HG03097 (cell line): Measurements from ENCODE around the gene PRSS57.

Experiments
- ATAC-seq: cut with Tn5 transposase; IDR thresholded peaks from one replicate; pipeline ENCODE4 v1.9.1; 2021; ENCODE audit not compliant: unreplicated experiment, low FRiP score

PRSS57 gene

DNA sequence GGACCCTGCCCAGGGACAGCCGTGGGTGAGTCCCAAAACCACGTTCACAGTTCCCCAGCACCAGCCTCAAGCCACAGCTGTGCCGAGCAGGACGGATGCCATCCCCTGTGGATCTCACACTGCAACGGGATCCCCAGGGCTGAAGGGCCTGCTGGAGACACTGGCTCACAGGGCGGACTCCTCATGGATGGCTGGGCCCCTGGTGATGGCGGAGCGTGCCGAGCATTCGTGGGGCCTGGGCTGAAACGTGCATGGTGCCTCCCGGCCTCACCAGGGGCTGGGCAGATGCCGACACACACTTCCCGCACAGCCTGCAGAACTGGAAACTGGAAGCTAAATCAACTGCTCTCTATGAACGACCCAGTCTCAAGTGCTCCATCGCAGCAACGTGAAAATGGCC lies 41.8 kb downstream of the PRSS57 start:
- ATAC-seq, result no peak

DNA sequence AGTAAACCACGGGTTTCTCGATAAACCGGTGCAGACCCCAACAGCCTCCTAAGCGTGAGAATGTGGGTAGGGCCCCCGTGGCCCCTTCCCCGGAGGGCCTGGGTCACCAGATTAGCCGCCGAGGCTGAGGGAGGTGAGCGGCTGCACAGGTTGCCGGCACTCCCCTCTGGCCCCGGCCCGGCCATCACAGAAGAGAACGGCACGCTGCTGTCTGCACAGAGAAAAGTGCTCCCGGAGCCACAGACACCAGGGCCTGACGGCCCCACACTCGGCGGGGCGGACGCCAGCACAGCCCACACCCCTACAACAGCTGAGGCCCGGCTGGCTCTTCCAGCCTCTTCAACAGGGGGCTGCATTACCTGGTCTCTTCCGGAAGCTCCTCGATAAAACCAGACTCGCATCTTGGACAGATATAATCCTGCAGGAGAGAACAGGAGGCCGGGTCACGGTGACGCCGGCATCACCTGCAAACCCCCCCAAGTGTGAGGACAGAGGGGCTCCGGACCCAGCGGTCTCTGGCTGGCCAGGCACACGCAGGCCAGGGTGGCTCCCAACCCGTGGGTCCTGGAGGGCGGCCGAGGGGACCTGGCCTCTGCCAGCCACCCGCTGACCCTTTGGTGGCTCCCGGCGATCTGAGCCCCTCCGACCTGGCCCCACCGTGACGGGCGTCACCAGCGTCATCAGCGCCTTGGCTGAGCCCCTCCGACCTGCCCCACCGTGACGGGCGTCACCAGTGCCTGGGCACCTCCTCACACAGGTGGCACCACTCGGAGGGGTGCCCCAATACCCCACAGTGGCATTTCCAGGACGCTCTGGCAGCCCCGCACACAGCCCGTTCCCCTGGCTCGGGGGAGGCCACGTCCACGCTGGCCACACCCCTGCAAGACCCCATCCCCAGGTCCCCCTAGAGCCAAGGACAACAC lies 42.5 kb downstream of the PRSS57 start:
- ATAC-seq, result no peak

DNA sequence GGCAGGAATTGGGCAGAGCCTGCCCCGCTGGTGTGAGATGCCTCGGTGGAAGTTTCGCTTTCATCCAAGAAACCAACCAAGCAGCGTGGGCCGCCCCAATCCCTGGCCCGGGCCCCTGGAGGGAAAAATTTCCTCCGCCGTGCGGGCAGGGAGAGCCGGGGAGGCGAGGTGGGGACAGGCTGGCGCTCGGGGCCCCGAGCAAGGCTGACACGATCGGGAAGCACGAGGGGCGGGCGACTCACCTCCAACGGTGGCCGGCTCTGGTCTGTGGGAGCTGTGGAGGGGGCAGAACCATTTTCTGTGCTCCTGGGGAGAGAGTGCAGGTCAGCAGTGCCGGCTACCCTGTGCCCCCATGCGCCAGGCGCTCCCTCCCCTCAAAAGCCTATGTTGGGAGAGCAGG lies 43.3 kb downstream of the PRSS57 start:
- no peak for ATAC-seq

DNA sequence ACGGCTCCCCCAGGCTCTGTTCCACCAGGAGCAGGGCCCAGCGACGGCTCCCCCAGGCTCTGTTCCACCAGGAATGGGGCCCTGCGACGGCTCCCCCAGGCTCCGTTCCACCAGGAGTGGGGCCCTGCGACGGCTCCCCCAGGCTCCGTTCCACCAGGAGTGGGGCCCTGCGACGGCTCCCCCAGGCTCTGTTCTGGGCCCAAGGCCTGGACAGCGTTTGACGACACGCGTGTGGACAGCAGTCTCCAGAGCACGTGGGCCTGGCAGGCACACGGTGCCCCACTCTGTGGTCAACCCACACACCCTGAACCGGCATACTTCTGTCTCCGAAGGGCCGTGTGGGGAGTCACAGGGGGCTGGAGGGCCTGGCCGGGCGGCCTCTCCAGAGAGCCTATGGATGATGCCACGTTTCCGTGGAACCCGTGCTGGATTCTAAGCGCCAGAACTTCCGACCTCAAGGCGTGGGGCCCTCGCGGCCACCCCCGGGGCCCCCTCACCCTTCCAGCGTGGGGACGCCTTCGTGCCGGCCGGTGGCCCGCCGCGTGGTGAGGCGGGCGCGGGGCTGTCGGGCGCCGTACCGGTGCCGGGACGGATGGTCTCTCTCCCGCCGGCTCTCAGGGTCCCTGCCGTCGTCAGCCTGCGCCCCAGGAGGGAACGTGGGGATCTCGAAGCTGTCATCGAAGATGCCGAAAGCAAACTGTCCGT lies 44.0 kb downstream of the PRSS57 start:
- ATAC-seq, result no peak

DNA sequence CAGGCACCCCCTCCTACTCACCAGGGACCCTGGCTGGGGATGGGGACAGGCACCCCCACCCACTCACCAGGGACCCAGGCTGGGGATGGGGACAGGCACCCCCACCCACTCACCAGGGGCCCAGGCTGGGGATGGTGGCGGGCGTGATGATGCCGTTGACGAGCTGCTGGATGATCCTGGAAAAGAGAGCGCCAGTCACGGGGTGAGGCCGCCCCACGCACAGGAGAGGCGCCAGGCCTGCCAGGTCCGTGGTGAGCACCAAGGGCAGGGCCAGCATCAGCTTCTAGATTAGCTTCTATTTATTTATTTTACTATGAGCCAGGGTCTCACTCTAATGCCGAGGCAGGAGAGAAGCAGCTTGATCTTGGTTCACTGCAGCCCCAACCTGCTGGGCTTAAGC lies 45.1 kb downstream of the PRSS57 start:
- no peak for ATAC-seq

DNA sequence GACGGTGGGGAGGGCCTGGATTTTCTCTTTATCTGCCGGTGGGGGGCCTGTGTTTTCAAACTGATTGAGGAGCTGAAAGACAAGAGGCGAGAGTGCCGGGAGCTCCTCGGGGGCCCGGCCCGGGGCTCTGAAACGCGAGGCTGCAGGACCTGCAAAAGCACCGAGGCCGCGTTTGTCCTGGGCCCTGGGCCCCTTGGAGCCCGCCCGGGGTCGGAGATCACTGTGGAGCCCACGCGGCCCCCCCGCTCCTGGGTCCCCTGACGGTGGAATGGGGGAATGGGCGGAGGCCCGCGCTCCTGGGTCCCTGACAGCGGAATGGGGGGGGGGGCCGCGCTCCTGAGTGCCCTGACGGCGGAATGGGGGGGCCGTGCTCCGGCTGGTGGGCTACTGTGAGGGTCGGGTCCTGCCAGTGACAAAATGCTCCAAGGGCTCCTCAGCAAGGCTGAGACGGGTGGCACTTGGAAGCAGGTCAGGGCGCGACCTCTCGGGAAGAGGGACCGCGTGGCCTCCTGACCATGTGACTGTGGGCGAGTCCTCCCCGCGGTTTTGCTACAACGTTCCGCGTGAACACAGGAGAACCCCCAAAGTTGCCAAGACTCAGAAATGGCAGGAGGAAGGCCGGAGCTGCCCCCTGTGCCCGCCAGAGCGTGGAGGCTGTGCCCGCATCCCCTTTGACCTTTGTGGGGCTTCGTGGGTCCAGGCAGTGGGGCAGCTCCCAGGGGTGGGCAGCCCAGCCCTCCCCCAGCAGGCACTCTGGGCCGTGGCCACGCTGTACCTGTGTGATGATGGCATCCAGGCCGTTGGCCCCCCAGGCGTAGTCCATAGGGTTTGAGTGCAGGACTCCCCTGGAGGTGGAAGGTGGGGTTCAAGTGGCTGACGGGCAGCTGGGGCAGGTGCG lies 46.1 kb downstream of the PRSS57 start:
- ATAC-seq, result no peak

DNA sequence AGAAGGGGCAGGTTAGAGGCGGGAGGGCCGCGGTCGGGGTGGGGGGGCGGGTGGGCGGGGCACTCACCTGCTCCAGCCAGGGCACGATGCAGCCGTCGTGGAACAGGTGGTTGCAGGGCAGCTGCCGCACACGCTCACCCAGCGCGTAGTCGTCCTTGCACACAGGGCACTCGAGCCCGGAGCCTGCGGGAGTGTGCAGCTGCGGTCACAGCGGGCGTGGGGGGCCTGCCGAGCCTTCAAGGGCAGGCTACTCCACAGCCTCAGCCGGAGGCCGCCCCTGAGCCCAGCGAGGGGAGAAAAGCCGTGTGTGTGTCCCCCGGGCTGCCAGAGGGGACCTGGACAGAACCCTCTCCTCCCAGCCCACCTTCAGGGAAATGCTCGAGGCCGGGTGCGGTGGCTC lies 46.9 kb downstream of the PRSS57 start:
- ATAC-seq, result no peak

DNA sequence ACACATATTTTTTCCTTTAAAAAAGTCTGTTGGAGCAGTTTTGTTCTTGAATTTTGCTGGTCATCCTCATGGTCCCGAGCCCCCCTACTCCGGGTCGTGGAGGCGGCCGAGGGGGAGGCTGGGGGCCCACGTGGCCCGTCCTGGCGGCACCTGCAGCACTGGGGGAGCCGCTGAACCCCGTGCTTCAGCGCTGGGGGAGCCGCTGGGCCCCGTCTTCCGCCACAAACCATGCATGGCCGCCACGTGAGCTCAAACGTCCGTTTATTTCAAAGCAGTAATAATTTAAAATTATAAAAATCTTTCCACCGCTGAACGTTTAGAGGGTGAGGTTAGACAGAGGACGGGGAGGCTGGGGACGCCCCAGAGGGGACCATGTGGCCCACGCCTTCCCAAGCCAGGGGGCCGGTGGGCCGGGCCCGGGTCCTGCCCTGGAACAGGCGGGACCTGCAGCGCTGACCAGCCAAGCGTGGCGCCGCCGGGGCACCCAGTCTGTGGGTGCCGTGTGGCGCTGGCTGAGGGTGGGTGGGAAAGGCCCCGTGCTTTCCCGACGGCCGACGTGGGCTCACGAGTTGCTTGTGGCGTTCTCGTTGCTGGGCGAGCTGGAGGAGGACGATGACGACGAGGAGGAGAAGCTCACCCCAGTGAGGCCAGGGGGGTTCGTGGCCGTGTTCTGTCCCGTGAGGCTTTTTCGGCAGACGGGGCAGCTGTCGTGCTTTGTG lies 47.5 kb downstream of the PRSS57 start:
- ATAC-seq, result no peak

DNA sequence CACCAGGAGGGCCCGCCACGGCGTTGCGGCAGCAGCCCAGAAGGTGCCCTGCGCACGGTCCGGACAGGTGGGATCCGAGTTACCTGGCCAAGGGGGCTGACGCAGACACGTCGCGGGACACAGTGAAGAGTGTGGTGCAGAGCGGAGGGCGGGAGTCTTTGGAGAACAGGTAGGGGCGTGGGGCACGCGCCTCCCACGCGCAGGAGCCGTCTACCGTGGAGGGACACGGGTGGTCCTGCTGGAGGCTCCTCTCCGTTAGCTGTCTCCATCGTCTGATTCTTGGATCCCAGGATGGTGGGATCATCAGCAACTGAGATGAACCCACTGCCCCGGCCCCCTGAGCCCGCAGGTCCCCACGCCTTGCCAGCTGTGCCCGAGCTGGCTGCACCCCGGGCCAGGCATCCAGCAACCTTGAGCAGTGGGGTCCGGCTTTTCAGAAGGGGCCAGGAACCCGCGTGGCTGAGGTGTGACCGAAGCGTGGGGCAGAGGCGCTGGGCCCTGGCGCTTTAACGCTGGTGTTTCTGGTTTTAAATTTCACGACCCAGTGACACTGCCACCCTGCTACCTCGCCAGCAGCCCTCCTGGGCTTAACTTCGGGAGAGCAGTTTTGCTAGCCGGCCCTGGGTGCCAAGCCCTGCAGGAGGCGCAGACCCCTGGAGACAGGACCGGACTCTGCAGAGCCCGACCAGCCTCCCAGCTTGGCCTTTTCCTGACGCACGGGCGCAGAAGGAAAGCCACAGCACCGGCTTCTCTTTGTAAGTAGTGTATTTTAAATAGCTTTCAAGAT lies 48.3 kb downstream of the PRSS57 start:
- ATAC-seq, result no peak

DNA sequence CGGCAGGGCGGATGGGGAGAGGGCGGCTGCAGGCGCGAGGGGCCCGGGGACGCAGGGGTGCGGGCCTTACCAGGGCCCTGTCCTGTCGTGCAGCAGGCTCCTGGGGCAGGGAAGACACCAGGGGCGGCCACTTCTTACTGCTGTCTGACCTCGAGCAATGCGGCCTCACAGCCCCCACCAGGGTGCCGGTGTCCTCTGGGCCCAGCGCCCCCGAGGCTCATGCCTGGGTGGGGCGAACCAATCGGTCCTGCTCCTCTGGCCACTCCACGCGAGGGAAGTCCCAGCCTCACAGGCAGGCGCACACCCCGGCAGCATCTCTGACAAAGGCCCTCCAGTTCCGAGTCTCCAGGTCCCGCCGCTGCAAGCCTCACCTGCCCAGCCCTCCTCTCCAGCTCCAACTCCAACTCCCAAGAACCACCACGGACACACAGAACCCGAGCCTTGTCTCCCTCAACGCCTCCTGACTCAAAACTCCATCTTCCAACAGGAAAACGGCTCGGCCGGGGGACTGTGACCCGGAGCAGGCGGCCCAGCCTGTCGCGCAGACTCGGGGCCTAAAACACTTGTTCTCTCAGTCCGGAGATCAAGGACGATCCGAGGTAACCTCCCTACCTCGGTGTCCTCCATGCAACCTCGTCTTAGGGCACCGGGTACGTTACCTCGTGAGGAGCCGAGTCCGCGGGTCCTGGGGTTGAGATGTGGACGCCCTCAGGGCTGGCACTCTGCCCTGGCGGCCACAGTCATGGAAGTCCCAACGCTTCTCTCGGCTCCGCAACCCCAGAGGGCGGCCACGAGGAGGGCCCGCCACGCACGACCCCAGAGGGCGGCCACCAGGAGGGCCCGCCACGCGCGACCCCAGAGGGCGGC lies 49.1 kb downstream of the PRSS57 start:
- no peak for ATAC-seq

DNA sequence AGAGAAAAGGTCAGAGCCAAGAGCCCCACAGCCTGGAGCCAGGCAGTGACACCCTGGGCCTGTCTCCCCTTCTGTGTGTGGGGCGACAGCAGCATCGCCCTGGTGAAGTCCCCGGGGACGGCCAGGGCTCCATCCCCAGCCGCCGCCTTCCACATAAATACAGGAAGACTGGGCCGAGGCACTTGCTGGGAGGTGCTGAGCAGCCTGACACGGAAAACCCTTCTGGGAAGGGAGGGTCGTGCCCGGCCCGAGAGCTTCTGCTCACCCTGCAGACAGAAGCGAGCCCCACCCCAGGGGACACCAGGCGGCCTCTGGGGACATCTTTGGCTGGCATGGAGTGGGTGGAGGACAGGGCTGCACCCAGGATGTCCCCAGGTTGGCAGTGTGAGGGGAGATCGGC lies 50.5 kb downstream of the PRSS57 start:
- no peak for ATAC-seq

DNA sequence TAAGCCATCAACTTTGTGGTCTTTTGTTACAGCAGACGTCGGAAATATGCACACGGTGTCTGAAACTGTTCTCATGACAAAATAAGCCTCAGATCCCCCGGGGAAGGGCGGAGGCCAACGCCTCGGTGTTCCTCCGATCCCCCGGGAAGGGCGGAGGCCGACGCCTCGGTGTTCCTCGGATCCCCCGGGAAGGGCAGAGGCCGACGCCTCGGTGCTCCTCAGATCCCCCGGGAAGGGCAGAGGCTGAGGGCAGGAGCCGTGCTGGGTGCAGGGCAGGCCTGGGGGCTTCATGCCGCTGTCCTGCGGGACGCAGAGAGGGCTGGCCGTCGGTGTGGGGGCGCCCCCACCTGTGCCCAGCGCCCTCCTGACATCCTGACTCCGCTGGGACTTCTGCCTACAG lies 50.9 kb downstream of the PRSS57 start:
- no peak for ATAC-seq

DNA sequence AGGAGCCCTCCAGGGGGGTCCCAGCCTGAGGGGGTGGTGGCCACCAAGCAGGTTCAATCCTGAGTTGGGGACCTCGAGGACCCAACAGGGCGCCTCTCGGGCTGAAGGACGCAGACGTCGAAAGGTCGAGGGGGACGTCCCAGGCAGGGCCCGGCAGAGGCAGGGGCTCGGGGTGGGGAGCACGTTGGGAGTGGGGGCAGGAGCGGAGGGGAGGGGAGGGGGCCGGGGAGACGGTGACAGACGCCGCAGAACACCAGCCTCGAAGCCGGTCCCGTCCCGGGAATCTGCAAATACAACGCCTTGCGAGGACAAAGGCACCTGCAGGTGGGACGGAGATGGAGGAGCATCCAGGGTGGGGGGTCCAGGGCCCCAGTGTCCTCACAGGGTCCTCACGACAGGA lies 51.5 kb downstream of the PRSS57 start:
- ATAC-seq, result no peak

DNA sequence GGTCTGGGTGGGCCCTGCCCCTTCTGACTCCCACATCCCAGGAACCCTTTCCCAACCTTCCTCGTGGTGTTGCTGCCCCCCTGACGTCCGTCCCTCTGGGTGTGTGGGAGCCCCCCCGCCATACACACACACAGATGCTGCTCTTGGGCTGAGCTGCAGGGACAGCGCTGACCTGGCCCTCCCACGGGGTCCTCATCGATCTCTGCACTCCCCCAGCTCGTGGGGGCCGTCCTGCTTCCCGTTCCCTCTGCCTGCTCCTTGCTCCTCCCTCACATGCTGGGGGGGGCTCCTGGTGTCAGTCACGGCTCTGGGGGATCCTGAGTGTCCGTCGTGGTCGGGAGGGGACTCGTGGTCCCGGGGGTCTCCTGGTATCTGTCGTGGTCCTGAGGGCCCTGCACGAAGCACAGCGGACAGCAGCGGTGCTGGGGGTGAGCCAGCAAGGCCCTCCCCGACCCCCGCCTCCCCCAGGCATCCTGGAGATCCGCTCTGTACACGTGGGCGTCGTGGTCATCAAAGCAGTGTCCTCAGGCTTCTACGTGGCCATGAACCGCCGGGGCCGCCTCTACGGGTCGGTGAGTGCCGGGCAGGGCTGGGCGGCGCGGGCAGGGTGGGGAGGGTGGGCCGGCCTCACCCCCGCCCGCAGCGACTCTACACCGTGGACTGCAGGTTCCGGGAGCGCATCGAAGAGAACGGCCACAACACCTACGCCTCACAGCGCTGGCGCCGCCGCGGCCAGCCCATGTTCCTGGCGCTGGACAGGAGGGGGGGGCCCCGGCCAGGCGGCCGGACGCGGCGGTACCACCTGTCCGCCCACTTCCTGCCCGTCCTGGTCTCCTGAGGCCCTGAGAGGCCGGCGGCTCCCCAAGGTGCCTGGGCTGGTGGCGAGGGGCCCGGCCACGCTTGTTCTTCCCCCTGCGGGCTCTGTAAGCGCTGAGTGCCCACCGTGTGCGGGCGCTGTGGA lies 52.2 kb downstream of the PRSS57 start:
- ATAC-seq, result no peak

DNA sequence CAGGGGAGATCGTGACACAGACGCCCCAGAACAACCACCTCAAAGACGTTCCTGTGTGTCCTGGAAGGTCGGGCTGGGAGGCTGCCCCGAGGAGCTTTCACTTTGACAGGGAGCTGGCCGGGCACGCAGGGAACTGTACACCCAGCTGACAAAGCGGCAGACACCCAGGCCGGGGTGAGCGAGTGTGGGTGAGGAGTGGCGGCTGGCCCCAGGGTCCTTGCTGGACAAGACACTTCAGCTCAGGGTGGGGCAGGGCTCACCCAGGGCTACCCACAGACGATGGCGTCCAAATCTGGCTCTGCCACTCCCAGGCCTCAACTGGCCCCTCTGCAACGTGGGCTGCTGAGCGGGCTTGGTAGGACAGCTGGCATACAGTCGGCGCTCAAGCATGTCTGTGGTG lies 53.5 kb downstream of the PRSS57 start:
- no peak for ATAC-seq

DNA sequence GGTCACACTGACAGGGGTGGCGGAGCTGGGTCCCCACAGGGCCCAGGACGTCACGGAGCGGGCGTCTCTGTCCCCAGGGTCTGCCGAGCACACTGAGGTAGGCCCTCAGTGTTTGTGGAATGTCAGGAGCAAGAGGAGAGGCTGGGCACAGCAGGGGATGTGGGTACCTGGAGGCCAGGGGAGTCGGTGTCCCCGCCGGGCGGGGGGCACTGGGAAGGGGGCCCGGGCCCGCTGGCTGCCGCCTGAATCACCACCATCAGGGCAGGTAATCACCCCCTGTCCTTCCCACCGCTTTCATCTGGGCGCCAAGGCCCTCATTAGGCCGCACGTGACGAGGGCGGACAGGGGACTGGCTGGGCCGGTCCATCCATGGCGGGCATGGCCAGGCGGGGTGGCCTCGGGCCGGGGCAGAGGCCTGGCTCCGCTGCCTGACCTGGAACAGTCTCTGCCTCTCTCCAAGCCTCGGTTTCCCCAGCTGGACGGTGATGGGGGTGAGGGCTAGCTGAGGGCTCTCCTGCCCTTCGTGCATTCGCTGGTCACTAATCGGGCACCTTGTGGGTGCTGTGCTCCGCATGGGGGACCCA lies 54.6 kb downstream of the PRSS57 start:
- ATAC-seq, result no peak

DNA sequence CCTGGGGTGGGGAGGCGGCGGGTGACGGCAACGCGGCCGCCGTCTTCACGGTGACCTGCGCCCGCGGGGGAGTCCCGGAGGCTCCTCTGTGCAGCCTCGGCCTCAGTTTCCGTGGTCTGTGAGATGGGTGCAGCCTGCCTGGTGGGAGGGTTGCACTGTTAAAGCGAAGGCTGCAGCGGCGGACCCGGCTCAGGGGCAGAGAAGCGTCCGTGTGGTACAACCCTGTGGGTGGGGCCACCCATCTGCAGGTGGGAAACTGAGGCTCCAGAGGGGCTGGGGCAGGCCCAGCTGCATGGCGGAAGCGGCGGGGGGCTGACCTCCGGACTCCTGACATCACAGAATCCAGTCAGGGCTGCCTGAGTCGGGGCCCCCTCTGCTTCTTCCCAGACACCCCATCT lies 55.1 kb downstream of the PRSS57 start:
- ATAC-seq, result no peak
